SK-N-SH treated with all-trans-retinoic acid at 6 μM for 48 hours (cell line): Measurements from ENCODE around the gene CHST13.

Experiments
- ATAC-seq: fragments of 200-7000 bp; cut with Tn5 transposase; 3 replicates; pipeline ENCODE4 v1.9.1; 2020; ENCODE audit warnings: mild to moderate bottlenecking, moderate library complexity
- ARNTL ChIP-seq: fragments of 450-650 bp; formaldehyde crosslinking; IDR thresholded peaks from 2 replicates; pipeline ENCODE4 v1.5.0; 2020; ENCODE audit warnings: low read depth, mild to moderate bottlenecking, moderate library complexity, borderline replicate concordance
- CSDC2 ChIP-seq: fragments of 250-450 bp; sonication (Bioruptor Pico); IDR thresholded peaks from 2 replicates; pipeline ENCODE4 v1.5.0; 2020; ENCODE audit warnings: mild to moderate bottlenecking, moderate library complexity
- CSRNP3 ChIP-seq: fragments of 250-450 bp; sonication (Bioruptor Pico); IDR thresholded peaks from 2 replicates; pipeline ENCODE4 v1.5.1; 2021; ENCODE audit warnings: mild to moderate bottlenecking, moderate library complexity
- ESRRG ChIP-seq: fragments of 250-450 bp; sonication (Bioruptor Pico); IDR thresholded peaks from 2 replicates; pipeline ENCODE4 v1.6.1; 2021; ENCODE audit warnings: mild to moderate bottlenecking
- GLIS3 ChIP-seq: fragments of 250-450 bp; sonication (Bioruptor Pico); IDR thresholded peaks from 2 replicates; pipeline ENCODE4 v1.5.0; 2020; ENCODE audit warnings: mild to moderate bottlenecking, moderate library complexity
- ISL1 ChIP-seq: fragments of 250-450 bp; sonication (Bioruptor Pico); IDR thresholded peaks from 2 replicates; pipeline ENCODE4 v2.1.2; 2022; ENCODE audit warnings: mild to moderate bottlenecking, moderate library complexity
- OSR1 ChIP-seq: fragments of 250-450 bp; sonication (Bioruptor Pico); IDR thresholded peaks from 2 replicates; pipeline ENCODE4 v1.8.0; 2022; ENCODE audit warnings: moderate library complexity, mild to moderate bottlenecking, inconsistent platforms
- POU6F1 ChIP-seq: fragments of 250-450 bp; sonication (Bioruptor Pico); IDR thresholded peaks from 2 replicates; pipeline ENCODE4 v1.8.0; 2021; ENCODE audit warnings: low read depth, mild to moderate bottlenecking, moderate library complexity, borderline replicate concordance
- PPARA ChIP-seq: fragments of 250-450 bp; sonication (Bioruptor Pico); IDR thresholded peaks from 2 replicates; pipeline ENCODE4 v1.5.0; 2020; ENCODE audit warnings: mild to moderate bottlenecking, borderline replicate concordance
- RARB ChIP-seq: fragments of 250-450 bp; sonication (Bioruptor Pico); IDR thresholded peaks from 2 replicates; pipeline ENCODE4 v1.8.0; 2021; ENCODE audit warnings: mild to moderate bottlenecking, moderate library complexity
- SNAI2 ChIP-seq: fragments of 250-450 bp; sonication (Bioruptor Pico); IDR thresholded peaks from 2 replicates; pipeline ENCODE4 v1.5.0; 2020; ENCODE audit warnings: mild to moderate bottlenecking, moderate library complexity
- TOX ChIP-seq: fragments of 250-450 bp; sonication (Bioruptor Pico); IDR thresholded peaks from 2 replicates; pipeline ENCODE4 v1.8.0; 2021; ENCODE audit warnings: mild to moderate bottlenecking, moderate library complexity, borderline replicate concordance
- TSHZ2 ChIP-seq: fragments of 250-450 bp; sonication (Bioruptor Pico); IDR thresholded peaks from 2 replicates; pipeline ENCODE4 v1.5.0; 2020; ENCODE audit warnings: mild to moderate bottlenecking, moderate library complexity
- ZC3H10 ChIP-seq: fragments of 250-450 bp; sonication (Bioruptor Pico); IDR thresholded peaks from 2 replicates; pipeline ENCODE4 v1.5.1; 2021; ENCODE audit warnings: mild to moderate bottlenecking, moderate library complexity
- ZFP3 ChIP-seq: fragments of 250-450 bp; sonication (Bioruptor Pico); IDR thresholded peaks from 2 replicates; pipeline ENCODE4 v1.5.0; 2020; ENCODE audit warnings: mild to moderate bottlenecking, moderate library complexity
- ZFP30 ChIP-seq: fragments of 450-650 bp; formaldehyde crosslinking; IDR thresholded peaks from 2 replicates; pipeline ENCODE4 v1.5.0; 2022; ENCODE audit warnings: mild to moderate bottlenecking, moderate library complexity
- ZNF565 ChIP-seq: fragments of 450-650 bp; formaldehyde crosslinking; conservative IDR thresholded peaks from 2 replicates; pipeline ENCODE4 v1.5.0; 2020; ENCODE audit warnings: low read depth, mild to moderate bottlenecking, moderate library complexity
- ZNF70 ChIP-seq: fragments of 450-650 bp; formaldehyde crosslinking; IDR thresholded peaks from 2 replicates; pipeline ENCODE4 v1.5.0; 2020; ENCODE audit warnings: mild to moderate bottlenecking, moderate library complexity
- ZNF8 ChIP-seq: fragments of 450-650 bp; formaldehyde crosslinking; IDR thresholded peaks from 2 replicates; pipeline ENCODE4 v1.5.0; 2020; ENCODE audit warnings: mild to moderate bottlenecking, moderate library complexity
- TF ChIP-seq, protein P1 (sequence below): fragments of 250-450 bp; sonication (Bioruptor Pico); IDR thresholded peaks from 2 replicates; pipeline ENCODE4 v1.5.1; 2020; ENCODE audit warnings: low read depth, mild to moderate bottlenecking, moderate library complexity
- TF ChIP-seq, protein P2 (sequence below): fragments of 250-450 bp; sonication (Bioruptor Pico); IDR thresholded peaks from 2 replicates; pipeline ENCODE4 v1.8.0; 2020; ENCODE audit warnings: mild to moderate bottlenecking, moderate library complexity, borderline replicate concordance

The CHST13 gene

DNA sequence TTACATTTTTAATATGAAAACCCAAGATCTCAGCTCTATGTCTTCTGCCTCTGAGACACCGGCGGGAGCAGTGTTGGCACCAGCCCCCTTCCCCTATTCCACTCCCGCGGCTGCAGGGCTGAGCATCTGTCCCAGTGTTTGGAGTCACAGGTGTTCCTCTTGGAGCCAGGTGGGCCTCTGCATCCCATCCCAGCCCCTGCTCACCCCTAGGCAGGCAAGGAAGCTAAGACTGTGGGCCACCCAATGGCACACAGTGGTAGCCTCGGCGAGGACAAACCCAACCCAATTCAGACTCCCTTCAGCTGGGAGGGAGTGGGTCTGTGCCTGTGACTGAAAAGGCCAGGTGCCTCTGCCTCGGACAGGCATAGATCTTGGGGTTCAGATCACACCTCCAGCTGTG is 3.1 kb downstream of the CHST13 start:
- TF ChIP-seq CSRNP3 (CRISPR knock-in tag) (no peak), ZFP3 (CRISPR knock-in tag) (no peak), RARB (no peak), CSDC2 (CRISPR knock-in tag) (no peak), TOX (CRISPR knock-in tag) (no peak), ZNF565 (CRISPR knock-in tag) (no peak), POU6F1 (no peak), ZNF70 (CRISPR knock-in tag) (no peak), OSR1 (no peak), SNAI2 (CRISPR knock-in tag) (no peak), TSHZ2 (CRISPR knock-in tag) (no peak), GLIS3 (CRISPR knock-in tag) (no peak), PPARA (CRISPR knock-in tag) (no peak), ZC3H10 (no peak), ISL1 (CRISPR knock-in tag) (no peak), ZNF8 (CRISPR knock-in tag) (no peak), ARNTL (CRISPR knock-in tag) (no peak), ESRRG (no peak)
- TF ChIP-seq, protein P1, sequence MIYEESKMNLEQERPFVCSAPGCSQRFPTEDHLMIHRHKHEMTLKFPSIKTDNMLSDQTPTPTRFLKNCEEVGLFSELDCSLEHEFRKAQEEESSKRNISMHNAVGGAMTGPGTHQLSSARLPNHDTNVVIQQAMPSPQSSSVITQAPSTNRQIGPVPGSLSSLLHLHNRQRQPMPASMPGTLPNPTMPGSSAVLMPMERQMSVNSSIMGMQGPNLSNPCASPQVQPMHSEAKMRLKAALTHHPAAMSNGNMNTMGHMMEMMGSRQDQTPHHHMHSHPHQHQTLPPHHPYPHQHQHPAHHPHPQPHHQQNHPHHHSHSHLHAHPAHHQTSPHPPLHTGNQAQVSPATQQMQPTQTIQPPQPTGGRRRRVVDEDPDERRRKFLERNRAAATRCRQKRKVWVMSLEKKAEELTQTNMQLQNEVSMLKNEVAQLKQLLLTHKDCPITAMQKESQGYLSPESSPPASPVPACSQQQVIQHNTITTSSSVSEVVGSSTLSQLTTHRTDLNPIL: no peak
- TF ChIP-seq, protein P2, sequence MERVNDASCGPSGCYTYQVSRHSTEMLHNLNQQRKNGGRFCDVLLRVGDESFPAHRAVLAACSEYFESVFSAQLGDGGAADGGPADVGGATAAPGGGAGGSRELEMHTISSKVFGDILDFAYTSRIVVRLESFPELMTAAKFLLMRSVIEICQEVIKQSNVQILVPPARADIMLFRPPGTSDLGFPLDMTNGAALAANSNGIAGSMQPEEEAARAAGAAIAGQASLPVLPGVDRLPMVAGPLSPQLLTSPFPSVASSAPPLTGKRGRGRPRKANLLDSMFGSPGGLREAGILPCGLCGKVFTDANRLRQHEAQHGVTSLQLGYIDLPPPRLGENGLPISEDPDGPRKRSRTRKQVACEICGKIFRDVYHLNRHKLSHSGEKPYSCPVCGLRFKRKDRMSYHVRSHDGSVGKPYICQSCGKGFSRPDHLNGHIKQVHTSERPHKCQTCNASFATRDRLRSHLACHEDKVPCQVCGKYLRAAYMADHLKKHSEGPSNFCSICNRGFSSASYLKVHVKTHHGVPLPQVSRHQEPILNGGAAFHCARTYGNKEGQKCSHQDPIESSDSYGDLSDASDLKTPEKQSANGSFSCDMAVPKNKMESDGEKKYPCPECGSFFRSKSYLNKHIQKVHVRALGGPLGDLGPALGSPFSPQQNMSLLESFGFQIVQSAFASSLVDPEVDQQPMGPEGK (CRISPR knock-in tag): no peak
- ATAC-seq: no peak

GRCh38 chr3:126527455-126528211 is 3.7 kb downstream of the CHST13 start:
- TF ChIP-seq ZFP3 (CRISPR knock-in tag): peak; percentile 88
- TF ChIP-seq TOX (CRISPR knock-in tag): no peak

GRCh38 chr3:126528419-126528799 is 4.5 kb downstream of the CHST13 start:
- no peak for ATAC-seq
- TF ChIP-seq ISL1 (CRISPR knock-in tag) (no peak), GLIS3 (CRISPR knock-in tag) (no peak), TSHZ2 (CRISPR knock-in tag) (no peak), ZFP30 (CRISPR knock-in tag) (no peak), ZNF70 (CRISPR knock-in tag) (no peak), ARNTL (CRISPR knock-in tag) (no peak), SNAI2 (CRISPR knock-in tag) (no peak), ZFP3 (CRISPR knock-in tag) (no peak), OSR1 (no peak), ZNF8 (CRISPR knock-in tag) (no peak), CSRNP3 (CRISPR knock-in tag) (no peak)
- TF ChIP-seq, protein P2 (CRISPR knock-in tag): no peak

More at GRCh38 chr3:126527455-126528211, 3.7 kb downstream of the CHST13 start:
- no peak for ATAC-seq
